GM21786 (cell line): ENCODE data around the gene KRTAP5-5.
"Not testable (repeated sequence)": the region's sequence is repeated elsewhere in the genome, so short reads cannot be mapped to it uniquely, and the experiment has no call there.

ENCODE experiments used
- ATAC-seq: cut with Tn5 transposase; IDR thresholded peaks from one replicate; pipeline ENCODE4 v1.9.1; 2021; ENCODE audit not compliant: unreplicated experiment

KRTAP5-5 gene

GRCh38 chr11:1629326-1630185 lies at the start of gene KRTAP5-5:
KRTAP5-5 (plus strand) TSS chr11:1629775; CDS start chr11:1629841, 66 bp downstream.
- ATAC-seq, result no peak

DNA sequence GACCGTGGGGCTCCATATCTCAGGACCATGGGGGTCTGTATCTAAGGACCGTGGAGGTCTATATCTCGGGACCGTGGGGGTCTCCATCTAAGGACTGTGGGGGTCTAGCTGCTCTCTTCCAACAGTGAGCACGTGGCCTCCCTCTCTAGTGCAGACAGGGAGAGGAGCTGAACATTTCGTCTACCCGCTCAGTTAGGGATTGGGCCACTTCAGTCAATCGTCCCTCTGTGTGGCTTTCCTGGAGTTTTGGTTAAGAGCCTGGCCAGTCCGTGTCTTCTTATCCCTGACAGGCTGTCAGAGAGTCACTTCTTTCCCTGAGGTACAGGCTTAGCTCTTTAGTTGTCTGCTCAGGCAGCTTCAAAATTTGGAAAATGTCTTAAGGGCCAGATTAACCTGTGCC lies 47.6 kb upstream of the KRTAP5-5 start:
- no peak for ATAC-seq

- ATAC-seq, result not testable (repeated sequence)
These were observed 46.7 kb upstream of the KRTAP5-5 start for GRCh38 chr11:1582909-1583308.

DNA sequence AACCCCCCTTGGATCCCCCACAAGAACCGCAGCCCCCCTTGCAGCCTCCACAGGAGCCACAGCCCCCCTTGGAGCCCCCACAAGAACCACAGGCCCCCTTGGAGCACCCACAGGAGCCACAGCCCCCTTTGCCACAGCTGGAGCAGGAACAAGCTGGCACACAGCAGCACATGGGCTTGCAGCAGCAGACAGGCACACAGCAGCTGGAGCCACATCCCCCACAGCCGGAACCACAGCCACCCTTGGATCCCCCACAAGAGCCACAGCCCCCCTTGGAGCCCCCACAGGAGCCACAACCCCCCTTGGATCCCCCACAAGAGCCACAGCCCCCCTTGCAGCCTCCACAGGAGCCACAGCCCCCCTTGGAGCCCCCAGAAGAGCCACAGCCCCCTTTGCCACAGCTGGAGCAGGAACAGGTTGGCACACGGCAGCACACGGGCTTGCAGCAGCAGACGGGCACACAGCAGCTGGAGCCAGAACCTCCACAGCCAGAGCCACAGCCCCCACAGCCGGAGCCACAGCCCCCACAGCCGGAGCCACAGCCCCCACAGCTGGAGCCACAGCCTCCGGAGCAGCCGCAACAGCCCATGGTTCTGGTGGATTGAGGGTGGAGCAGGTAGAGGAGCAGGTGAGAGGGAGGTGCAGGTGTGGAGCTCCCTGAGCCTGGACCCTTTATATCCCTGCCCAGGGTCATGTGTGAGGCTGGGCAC lies 44.8 kb upstream of the KRTAP5-5 start, which contains the start of gene KRTAP5-1:
KRTAP5-1 (minus strand) TSS at position 623 of the 710 bp plus-strand sequence; CDS start at position 589, 34 bp downstream.
- not testable (repeated sequence) for ATAC-seq

GRCh38 chr11:1586699-1587098 lies 42.9 kb upstream of the KRTAP5-5 start:
- no peak for ATAC-seq

DNA sequence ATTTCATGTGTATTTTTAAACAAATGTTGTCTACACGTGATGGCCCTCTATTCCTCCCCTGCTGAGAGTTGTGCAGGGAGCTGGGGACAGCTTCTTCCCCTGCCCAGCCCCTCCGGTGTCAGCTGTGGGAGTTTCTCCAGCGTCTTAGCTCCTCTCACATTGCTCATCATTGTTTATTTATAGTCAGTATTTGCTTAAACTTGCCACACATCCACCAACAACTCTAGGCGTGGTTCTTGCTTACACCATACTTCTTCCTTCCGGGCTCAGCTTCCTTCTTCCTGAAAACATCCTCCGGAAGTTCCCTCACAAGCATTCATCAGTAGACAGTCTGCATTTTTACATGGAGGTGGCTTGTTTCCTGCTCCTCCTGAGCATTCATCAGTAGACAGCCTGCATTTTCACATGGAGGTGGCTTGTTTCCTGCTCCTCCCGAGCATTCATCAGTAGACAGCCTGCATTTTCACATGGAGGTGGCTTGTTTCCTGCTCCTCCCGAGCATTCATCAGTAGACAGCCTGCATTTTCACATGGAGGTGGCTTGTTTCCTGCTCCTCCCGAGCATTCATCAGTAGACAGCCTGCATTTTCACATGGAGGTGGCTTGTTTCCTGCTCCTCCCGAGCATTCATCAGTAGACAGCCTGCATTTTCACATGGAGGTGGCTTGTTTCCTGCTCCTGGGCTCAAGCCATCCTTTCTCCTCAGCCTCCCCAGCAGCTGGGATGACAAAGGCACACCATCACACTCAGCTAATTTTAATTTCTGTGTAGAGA lies 40.2 kb upstream of the KRTAP5-5 start:
- ATAC-seq, result not testable (repeated sequence)

GRCh38 chr11:1589996-1590395 lies 39.6 kb upstream of the KRTAP5-5 start:
- no peak for ATAC-seq

DNA sequence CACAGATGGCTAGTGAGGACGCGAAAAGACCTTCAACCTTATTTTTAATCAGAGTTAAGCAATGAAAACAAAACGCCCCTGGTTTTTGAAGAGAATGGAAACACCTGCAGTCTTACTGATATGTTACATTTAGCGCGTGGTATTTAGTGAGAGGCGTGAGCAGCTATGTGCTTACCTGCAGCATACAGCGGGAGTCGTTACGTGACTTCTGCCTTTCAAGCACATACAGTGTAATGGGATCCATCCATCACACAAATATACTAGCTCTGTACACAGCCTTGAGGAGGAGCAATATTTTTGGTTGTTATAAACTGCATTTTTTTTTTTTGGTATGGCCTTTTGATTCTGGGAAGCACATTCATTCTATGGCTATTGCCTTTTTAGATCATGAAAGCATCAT lies 36.9 kb upstream of the KRTAP5-5 start:
- no peak for ATAC-seq

- ATAC-seq, result not testable (repeated sequence)
These were observed 33.5 kb upstream of the KRTAP5-5 start for GRCh38 chr11:1595994-1596575.

DNA sequence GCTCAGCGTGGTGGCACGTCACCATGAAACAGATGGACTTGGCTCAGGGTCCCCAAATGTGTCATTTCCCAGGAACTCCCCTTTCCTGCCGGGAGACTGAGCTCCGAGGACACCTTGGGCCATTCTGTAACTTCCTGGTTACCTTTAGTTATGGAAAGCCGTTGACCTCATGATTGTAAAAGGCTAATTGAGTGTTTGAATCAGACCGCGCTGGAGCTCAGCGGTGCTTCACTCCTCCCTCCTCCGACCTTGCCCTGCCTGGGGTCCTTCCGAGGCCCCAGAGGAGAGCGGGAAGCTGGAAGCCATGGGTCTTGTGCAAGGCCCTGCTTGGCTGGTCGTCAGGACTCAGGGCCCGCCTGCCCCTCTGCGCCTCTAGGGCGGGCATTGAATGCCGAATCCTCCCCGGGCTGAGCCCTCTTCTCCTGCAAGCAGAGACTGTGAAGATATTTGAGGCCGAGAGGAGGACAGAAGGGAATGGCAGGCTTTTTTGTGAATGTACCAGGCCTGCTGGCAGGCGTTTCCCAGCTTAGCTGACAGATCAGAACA lies 32.9 kb upstream of the KRTAP5-5 start:
- not testable (repeated sequence) for ATAC-seq

GRCh38 chr11:1597331-1597993 lies 32.1 kb upstream of the KRTAP5-5 start:
- no peak for ATAC-seq

DNA sequence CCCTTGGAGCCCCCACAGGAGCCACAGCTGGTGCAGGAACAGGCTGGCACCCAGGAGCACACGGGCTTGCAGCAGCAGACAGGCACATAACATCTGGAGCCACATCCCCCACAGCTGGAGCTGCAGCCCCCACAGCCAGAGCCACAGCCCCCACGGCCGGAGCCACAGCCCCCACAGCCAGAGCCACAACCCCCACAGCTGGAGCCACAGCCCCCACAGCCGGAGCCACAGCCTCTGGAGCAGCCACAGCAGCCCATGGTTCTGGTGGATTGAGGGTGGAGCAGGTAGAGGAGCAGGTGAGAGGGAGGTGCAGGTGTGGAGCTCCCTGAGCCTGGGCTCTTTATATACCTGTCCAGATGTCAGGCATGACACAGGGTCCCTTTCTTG lies 31.6 kb upstream of the KRTAP5-5 start, which contains the start of gene KRTAP5-2:
KRTAP5-2 (minus strand) TSS at position 301 of the 387 bp plus-strand sequence; CDS start at position 257, 44 bp downstream.
- ATAC-seq, result no peak

DNA sequence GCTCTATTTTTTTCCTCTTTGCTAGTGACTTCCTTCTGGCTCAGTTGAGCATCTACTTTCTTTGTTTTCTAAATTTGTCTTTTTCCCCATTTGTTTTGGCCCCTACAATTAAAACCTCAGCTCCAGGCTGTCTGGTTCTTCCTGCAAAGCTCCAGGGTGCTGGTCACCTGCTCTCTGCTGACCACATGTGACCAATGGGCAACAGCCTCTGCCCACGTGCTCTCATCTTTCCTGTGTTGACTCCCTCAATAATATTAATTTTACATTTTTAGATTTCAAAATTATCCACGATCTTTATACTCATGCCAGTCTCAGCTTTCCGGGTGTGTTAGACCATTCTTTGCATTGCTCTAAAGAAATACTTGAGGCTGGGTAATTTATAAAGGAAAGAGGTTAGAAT lies 31.2 kb upstream of the KRTAP5-5 start:
- not testable (repeated sequence) for ATAC-seq

DNA sequence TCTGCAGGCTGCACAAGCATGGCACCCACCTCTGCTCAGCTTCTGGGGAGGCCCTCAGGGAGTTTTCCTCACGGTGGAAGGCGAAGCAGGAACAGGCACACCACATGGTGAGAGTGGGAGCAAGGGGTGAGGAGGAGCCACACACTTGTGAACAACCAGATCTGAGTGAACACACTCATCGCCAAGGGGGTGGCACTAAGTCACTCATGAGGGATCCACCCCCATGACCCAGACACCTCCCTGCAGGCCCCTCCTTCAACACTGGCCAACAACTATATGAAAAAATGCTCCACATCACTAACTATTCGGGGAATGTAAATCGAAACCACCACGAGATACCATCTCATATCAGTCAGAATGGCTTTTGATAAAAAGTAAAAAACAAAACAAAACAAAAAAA lies 30.8 kb upstream of the KRTAP5-5 start:
- ATAC-seq, result no peak

DNA sequence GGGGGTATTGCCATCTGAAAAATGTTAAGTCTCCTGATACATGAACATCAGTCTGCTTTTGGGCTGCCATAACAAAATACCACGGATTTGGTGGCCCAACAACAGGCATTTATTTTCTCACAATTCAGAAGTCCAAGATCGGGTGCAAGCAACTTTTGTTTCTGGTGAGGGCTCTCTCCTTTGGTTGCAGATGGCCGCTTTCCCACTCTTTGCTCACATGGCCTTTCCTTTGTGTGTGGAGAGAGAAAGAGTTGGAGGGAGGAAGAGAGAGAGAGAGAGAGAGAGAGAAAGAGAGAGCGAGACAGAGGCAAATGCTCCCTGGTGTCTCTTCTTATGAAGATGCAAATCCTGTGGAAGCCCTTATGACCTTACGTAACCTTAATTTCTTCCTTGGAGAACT lies 28.9 kb upstream of the KRTAP5-5 start:
- ATAC-seq, result no peak

DNA sequence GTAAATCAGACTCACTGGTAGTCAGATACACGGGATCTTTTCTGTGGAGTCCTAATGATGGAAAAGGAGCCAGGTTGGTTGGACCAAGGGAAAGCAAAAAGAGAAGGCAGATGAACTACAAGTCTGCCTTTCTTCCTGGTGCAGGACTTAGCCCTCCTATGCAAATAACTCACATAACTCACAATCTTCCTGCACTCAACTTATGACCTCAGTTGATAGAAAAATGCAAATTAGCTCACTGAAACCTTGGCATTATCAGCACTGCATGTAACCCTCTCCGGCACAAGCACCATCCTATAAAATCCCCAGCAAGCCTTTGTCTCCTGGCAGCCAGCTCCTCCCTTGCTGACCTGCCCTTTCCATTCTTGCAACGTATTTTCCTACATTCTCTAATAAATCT lies 27.9 kb upstream of the KRTAP5-5 start:
- ATAC-seq, result not testable (repeated sequence)

DNA sequence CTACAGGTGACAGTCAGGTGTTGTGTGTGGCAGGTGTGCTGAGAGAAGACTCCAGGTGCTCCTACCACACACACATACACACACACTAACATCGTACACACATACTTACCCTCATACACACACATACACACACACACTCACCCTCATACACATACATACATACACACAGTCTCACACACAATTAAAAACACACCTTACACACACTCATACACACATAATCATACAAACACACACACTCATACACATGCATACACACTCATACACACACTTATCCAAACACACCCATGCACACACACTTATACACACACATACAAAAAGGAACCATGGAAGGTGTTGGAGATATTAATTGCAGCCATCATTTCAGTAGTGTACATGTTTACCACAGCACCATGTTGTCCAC lies 25.9 kb upstream of the KRTAP5-5 start:
- no peak for ATAC-seq

DNA sequence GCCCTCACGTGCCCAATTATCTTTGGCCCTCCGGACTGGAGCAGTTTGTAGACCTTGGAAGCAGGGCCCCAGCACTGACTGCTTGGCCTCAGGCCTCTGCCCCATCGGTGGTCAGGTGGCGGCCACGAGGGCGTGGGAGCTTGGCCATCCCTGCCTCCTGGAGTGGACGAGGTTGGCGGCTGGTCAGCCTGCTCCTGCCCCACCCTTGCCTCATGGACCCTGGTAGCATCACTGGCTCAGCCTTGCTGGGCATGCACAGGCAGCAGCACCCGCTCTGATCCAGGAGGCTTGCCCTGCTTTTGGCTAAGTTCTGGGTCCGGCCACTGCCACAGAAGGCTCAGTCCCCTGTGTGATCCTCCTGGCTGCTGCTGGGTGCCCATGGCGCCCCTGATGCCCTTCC lies 25.4 kb upstream of the KRTAP5-5 start:
- ATAC-seq, result no peak

DNA sequence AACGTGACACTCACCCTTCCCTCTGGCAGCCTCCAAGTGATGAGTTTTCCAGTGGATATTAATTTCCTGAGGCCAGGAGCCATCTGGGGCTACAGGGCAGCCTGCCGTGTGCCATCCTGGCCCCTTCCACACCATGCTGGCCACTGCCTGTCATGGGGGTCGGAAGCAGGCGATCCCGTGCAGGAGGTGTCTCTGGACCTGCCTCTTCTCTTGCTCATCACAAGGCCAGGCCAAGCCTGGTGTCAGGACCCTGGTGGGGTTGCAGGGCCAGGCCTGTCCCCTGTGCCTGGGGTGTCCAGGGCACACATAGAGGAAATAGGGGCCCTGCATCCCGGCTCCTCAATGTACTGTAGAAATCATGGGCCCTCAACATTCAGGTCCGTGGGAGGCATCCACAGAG lies 24.9 kb upstream of the KRTAP5-5 start:
- no peak for ATAC-seq

DNA sequence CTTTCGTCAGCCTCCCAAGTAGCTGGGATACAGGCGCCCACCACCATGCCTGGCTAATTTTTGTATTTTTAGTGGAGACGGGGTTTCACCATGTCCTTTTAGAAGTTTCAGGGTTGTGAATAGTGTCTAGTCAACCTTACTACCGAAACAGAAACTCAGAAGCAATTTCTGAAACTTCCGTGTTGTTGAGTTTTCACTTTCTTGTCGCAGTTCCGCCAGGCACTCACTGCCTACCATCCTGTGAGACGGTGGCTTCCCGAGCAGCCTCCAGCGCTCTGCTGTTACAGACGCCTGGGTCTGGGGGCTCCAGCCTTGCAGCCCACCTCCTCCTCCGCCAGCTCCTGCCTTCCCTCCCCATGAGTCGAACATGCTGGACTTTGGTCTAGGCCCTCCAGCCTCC lies 23.7 kb upstream of the KRTAP5-5 start:
- ATAC-seq, result peak; percentile 99
